GM12878 (cell line): ENCODE data around the gene NCBP1. TPM values are rescaled to one million over a fixed set of nuclear protein-coding genes. Genes with fewer than 3 reads are reported as not detected.

ENCODE experiments used
- CHD4 ChIP-seq: fragments of 200-600 bp; sonication (generic); IDR thresholded peaks from 2 replicates; pipeline ENCODE4 v1.6.1; 2016; ENCODE audit warnings: mild to moderate bottlenecking
- CUX1 ChIP-seq: IDR thresholded peaks from 2 replicates; pipeline ENCODE4 v1.6.1; 2012; ENCODE audit warnings: improper control_type of control experiment, low read depth, low read length; ENCODE audit not compliant: insufficient replicate concordance
- E2F4 ChIP-seq: IDR thresholded peaks from 2 replicates; pipeline ENCODE4 v1.6.1; 2012; ENCODE audit warnings: low read depth, low read length, improper control_type of control experiment
- E2F8 ChIP-seq: fragments of 450-650 bp; IDR thresholded peaks from 2 replicates; pipeline ENCODE4 v1.6.1; 2018; ENCODE audit warnings: mild to moderate bottlenecking, low read depth, moderate library complexity; ENCODE audit not compliant: partially characterized antibody
- HDAC2 ChIP-seq: fragments of 200-600 bp; sonication (generic); IDR thresholded peaks from 2 replicates; pipeline ENCODE4 v1.6.1; 2017
- IRF4 ChIP-seq: IDR thresholded peaks from 2 replicates; pipeline ENCODE4 v1.6.1; 2011; ENCODE audit warnings: low read depth, low read length
- KAT2A ChIP-seq: conservative IDR thresholded peaks from 2 replicates; pipeline ENCODE4 v1.6.1; 2011; ENCODE audit warnings: low read depth, low read length; ENCODE audit not compliant: control insufficient read depth
- MAX ChIP-seq: IDR thresholded peaks from 2 replicates; pipeline ENCODE4 v1.6.1; 2012; ENCODE audit warnings: low read depth, low read length, improper control_type of control experiment
- MEF2A ChIP-seq: IDR thresholded peaks from 2 replicates; pipeline ENCODE4 v1.6.1; 2011; ENCODE audit warnings: low read depth, mild to moderate bottlenecking, low read length, moderate library complexity; ENCODE audit not compliant: insufficient read depth
- MYC ChIP-seq: IDR thresholded peaks from 2 replicates; pipeline ENCODE4 v1.6.1; 2011; ENCODE audit warnings: mild to moderate bottlenecking, low read length, moderate library complexity, inconsistent platforms; ENCODE audit not compliant: insufficient read depth, insufficient replicate concordance, insufficient read length, severe bottlenecking
- NRF1 ChIP-seq: conservative IDR thresholded peaks from 2 replicates; pipeline ENCODE4 v1.6.1; 2011; ENCODE audit warnings: mild to moderate bottlenecking, low read depth, low read length, improper control_type of control experiment
- RB1 ChIP-seq: fragments of 450-650 bp; formaldehyde crosslinking; IDR thresholded peaks from 2 replicates; pipeline ENCODE4 v1.6.1; 2017; ENCODE audit warnings: mild to moderate bottlenecking, borderline replicate concordance
- RELA ChIP-seq: fragments of 450-650 bp; IDR thresholded peaks from 2 replicates; pipeline ENCODE4 v1.8.0; 2014; ENCODE audit warnings: borderline replicate concordance; ENCODE audit not compliant: partially characterized antibody
- REST ChIP-seq: IDR thresholded peaks from 2 replicates; pipeline ENCODE4 v1.6.1; 2012; ENCODE audit warnings: mild to moderate bottlenecking, low read depth, low read length
- ZNF384 ChIP-seq: IDR thresholded peaks from 2 replicates; pipeline ENCODE4 v1.6.1; 2012; ENCODE audit warnings: low read depth, mild to moderate bottlenecking, low read length, improper control_type of control experiment, borderline replicate concordance
- polyA plus RNA-seq, 11 experiments: library from polyadenylated mRNA; depleted of rRNA in 4 of 11; unstranded in 6 of 11; stranded (reverse) in 5 of 11; fragments of >200 nt; fragmentation: Nextera tagmentation in 4 of 11; fragmentation: Illumina TruSeq in 1 of 11; extraction: Ambion mirVana in 4 of 11; extraction: Trizol in 1 of 11; gene quantifications; 1 replicate in 1 of 11; 2 replicates in 10 of 11; pipeline versions ENCODE4 v1.2.1 to v1.2.3, GENCODE V29; 2011 to 2016; ENCODE audit warnings: inconsistent platforms in 2 of 11, missing spikeins in 2 of 11, low read depth in 1 of 11
- total RNA-seq, 4 experiments: library from RNA; depleted of rRNA in 3 of 4; stranded (reverse); fragments of >200 nt in 3 of 4; fragmentation: Illumina TruSeq in 1 of 4; extraction: Trizol in 1 of 4; gene quantifications; 2 replicates each; pipeline versions ENCODE4 v1.2.1 to v1.2.3, GENCODE V29; 2013 to 2021

Gene NCBP1
- total and polyA plus RNA-seq, 10 of the 15 experiments (the other 5 are each of a cell fraction or from before 2014, with no cell fraction given) = 14.7 to 70.9 (median 36.0) TPM

- TF ChIP-seq RB1 (no peak), HDAC2 (no peak), MEF2A (peak; percentile 66; the same call in 1 of the 2 replicates), E2F4 (no peak), ZNF384 (peak; percentile 64; the same call in 1 of the 2 replicates), RELA (no peak), CUX1 (no peak), E2F8 (no peak), KAT2A (no peak), REST (no peak), CHD4 (no peak), NRF1 (no peak), MAX (no peak), IRF4 (peak; percentile 43; the same call in 1 of the 2 replicates), MYC (no peak)
These were observed 34.9 kb upstream of the NCBP1 start (continued) for GRCh38 chr9:97598461-97599288.
